Activated T-cell treated with anti-CD3 and anti-CD28 coated beads, Interleukin-2, amount 50 U/mL, for 24 hours (primary cell): ENCODE measurements around the gene EBLN2.

ENCODE experiments used
- DNase-seq: peaks from one replicate; pipeline ENCODE4 v3.0.0-alpha.2; 2020
- H3K27ac Mint-ChIP-seq: 2 replicates; pipeline ENCODE4 v1.8.0; 2020; ENCODE audit warnings: mild to moderate bottlenecking, mixed read lengths
- H3K27me3 Mint-ChIP-seq: 2 replicates; pipeline ENCODE4 v1.8.0; 2020; ENCODE audit warnings: mixed read lengths
- H3K36me3 Mint-ChIP-seq: 2 replicates; pipeline ENCODE4 v1.8.0; 2020; ENCODE audit warnings: low read depth, mixed read lengths
- H3K4me1 Mint-ChIP-seq: 2 replicates; pipeline ENCODE4 v1.8.0; 2020; ENCODE audit warnings: low read depth, mixed read lengths
- H3K4me3 Mint-ChIP-seq: 2 replicates; pipeline ENCODE4 v1.8.0; 2020; ENCODE audit warnings: mild to moderate bottlenecking, moderate library complexity, mixed read lengths
- H3K9me3 Mint-ChIP-seq: 2 replicates; pipeline ENCODE4 v1.8.0; 2020; ENCODE audit warnings: mixed read lengths

EBLN2 gene

DNA sequence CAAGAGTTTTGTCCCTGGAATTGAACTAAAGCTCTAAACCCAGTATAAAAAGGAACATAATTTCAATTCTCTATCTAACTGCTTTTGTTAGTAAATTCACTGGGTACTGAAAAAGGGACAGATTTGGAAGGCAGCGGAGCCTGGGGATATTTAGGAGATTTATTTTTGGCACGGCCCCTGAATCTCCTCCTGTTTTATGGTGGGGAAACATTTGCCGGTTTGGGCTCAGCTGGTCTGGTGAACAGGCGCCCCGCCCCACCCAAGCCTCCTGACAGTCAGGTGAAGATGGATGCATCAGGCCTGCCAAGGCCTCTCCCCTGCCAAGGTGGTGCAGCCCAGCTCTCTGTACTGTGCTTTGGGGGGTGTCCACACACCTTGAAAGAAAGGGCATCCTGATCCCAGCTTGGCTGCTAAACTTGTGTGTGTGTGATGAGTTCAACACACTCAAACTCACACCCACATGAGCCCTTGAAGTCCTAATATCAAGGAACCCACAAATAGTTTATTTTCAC lies 46.3 kb downstream of the EBLN2 start:
- Mint-ChIP-seq H3K27me3 (peaks cover 11% of the 10 kb centered on the region), H3K36me3 (no peaks in the 10 kb centered on the region), H3K4me1 (no peaks in the 10 kb centered on the region), H3K4me3 (no peak overlapping the region), H3K27ac (no peak overlapping the region), H3K9me3 (no peaks in the 10 kb centered on the region)
- no peak for DNase-seq

DNA sequence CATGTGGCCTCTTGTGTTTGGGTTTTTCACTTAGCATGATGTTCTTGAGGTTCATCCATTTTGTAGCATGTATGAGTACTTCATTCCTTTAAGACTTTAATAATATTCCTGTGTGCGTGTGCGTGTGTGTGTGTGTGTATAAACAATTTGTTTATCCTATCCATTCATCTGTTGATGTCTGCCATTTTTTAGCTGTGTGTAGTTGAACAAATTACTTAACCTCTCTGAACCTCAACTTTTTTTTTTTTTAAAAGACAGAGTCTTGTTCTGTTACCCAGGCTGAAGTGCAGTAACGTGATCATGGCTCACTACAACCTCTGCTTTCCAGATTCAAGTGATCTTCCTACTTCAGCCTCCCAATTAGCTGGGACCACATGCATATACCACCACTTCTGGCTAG lies 47.3 kb downstream of the EBLN2 start:
- H3K4me1 Mint-ChIP-seq, result no peaks in the 10 kb centered on the region
- H3K36me3 Mint-ChIP-seq, result no peaks in the 10 kb centered on the region
- no peak overlapping the region for H3K27ac Mint-ChIP-seq
- H3K9me3 Mint-ChIP-seq, result no peaks in the 10 kb centered on the region
- DNase-seq, result no peak
- H3K4me3 Mint-ChIP-seq, result no peak overlapping the region
- H3K27me3 Mint-ChIP-seq, result peaks cover 14% of the 10 kb centered on the region

DNA sequence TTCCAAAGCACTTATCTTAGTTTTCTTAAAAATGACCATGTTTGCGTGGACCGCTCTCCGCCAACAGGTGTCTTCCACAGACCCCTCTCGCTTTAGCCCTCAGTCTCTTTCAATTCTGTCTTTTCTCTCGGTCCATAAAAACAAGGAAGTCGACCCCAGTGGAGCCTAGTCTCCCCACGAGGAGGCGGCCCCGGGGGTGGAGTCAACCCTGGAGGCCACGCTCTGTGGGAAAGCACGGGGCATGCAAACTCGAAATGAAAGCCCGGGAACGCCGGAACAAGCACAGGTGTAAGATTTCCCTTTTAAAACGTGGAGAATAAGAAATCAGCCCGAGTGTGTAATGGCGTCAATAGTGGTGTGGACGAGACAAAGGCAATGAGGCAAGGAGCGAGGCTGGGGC lies 49.1 kb downstream of the EBLN2 start:
- Mint-ChIP-seq H3K9me3 (no peaks in the 10 kb centered on the region), H3K27ac (no peak overlapping the region), H3K36me3 (no peaks in the 10 kb centered on the region), H3K27me3 (peaks cover 14% of the 10 kb centered on the region), H3K4me3 (no peak overlapping the region), H3K4me1 (no peaks in the 10 kb centered on the region)
- DNase-seq, result no peak
